GM18505 (cell line): ENCODE measurements around the gene CDYL2.

Source experiments
- ATAC-seq: cut with Tn5 transposase; IDR thresholded peaks from one replicate; pipeline ENCODE4 v1.9.1; 2021; ENCODE audit not compliant: unreplicated experiment
- POLR2A ChIP-seq: IDR thresholded peaks from 4 replicates; pipeline ENCODE4 v1.6.1; 2011; ENCODE audit warnings: borderline replicate concordance; ENCODE audit not compliant: insufficient read depth, insufficient read length; ENCODE audit errors: extremely low read depth

The CDYL2 gene

GRCh38 chr16:80723981-80724380 is 80.4 kb downstream of the CDYL2 start:
- TF ChIP-seq POLR2A, result no peak
- no peak for ATAC-seq

- ATAC-seq, result no peak
These were observed 81.3 kb downstream of the CDYL2 start for GRCh38 chr16:80723091-80723490.

GRCh38 chr16:80720804-80721371 is 83.5 kb downstream of the CDYL2 start:
- ATAC-seq, result no peak
- TF ChIP-seq POLR2A, result no peak

More at GRCh38 chr16:80723091-80723490, 81.3 kb downstream of the CDYL2 start:
- no peak for TF ChIP-seq POLR2A

- peak; percentile 53 for ATAC-seq
- no peak for TF ChIP-seq POLR2A
These were observed 84.8 kb downstream of the CDYL2 start for GRCh38 chr16:80719573-80719972.

- ATAC-seq, result no peak
- no peak for TF ChIP-seq POLR2A
These were observed 85.7 kb downstream of the CDYL2 start for GRCh38 chr16:80718480-80719220.

GRCh38 chr16:80717611-80718010 is 86.8 kb downstream of the CDYL2 start:
- no peak for ATAC-seq
- no peak for TF ChIP-seq POLR2A

- ATAC-seq, result no peak
These were observed 87.7 kb downstream of the CDYL2 start for GRCh38 chr16:80716564-80717139.

GRCh38 chr16:80711406-80711805 is 93.0 kb downstream of the CDYL2 start:
- ATAC-seq, result no peak
- no peak for TF ChIP-seq POLR2A

More at GRCh38 chr16:80716564-80717139, 87.7 kb downstream of the CDYL2 start:
- TF ChIP-seq POLR2A, result no peak

- ATAC-seq, result no peak
- TF ChIP-seq POLR2A, result no peak
These were observed 93.5 kb downstream of the CDYL2 start for GRCh38 chr16:80710918-80711317.

- no peak for TF ChIP-seq POLR2A
- ATAC-seq, result no peak
These were observed 95.6 kb downstream of the CDYL2 start for GRCh38 chr16:80708823-80709222.

GRCh38 chr16:80707686-80708085 is 96.7 kb downstream of the CDYL2 start:
- ATAC-seq, result no peak
- TF ChIP-seq POLR2A, result no peak

- no peak for ATAC-seq
- TF ChIP-seq POLR2A, result no peak
These were observed 98.8 kb downstream of the CDYL2 start for GRCh38 chr16:80705596-80705995.

GRCh38 chr16:80704751-80705505 is 99.5 kb downstream of the CDYL2 start:
- TF ChIP-seq POLR2A, result no peak

More at GRCh38 chr16:80704751-80705505, 99.5 kb downstream of the CDYL2 start:
- ATAC-seq, result no peak
